Liver (tissue), 9 donors: ENCODE data around the gene ZC3H6. TPM values are rescaled to one million over a fixed set of nuclear protein-coding genes. Genes with fewer than 3 reads are reported as not detected.

Experiments used
- DNase-seq: peaks from one replicate; pipeline ENCODE4 v3.0.0-alpha.2; 2017; ENCODE audit warnings: low spot score
- H3K27ac ChIP-seq, 2 donors: one replicate each; pipeline ENCODE4 v1.7.0; 2013; ENCODE audit warnings: inconsistent platforms in 2 of 2, low read length in 2 of 2, control low read depth in 1 of 2, low read depth in 1 of 2, mild to moderate bottlenecking in 1 of 2
- H3K27me3 ChIP-seq, 4 donors: one replicate each; pipeline versions ENCODE4 v1.6.1 to v1.7.0; 2013; ENCODE audit warnings: low read length in 3 of 4, inconsistent platforms in 1 of 4, mild to moderate bottlenecking in 1 of 4, moderate library complexity in 1 of 4; ENCODE audit not compliant: control insufficient read depth in 4 of 4, insufficient read depth in 4 of 4
- H3K36me3 ChIP-seq, 4 donors: one replicate each; pipeline versions ENCODE4 v1.6.1 to v1.7.0; 2013; ENCODE audit warnings: low read length in 3 of 4, mild to moderate bottlenecking in 3 of 4, low read depth in 1 of 4, moderate library complexity in 1 of 4; ENCODE audit not compliant: control insufficient read depth in 4 of 4, insufficient read depth in 3 of 4
- H3K4me1 ChIP-seq, 4 donors: one replicate each; pipeline versions ENCODE4 v1.6.1 to v1.7.0; 2013; ENCODE audit warnings: low read length in 3 of 4, mild to moderate bottlenecking in 3 of 4, moderate library complexity in 1 of 4; ENCODE audit not compliant: control insufficient read depth in 4 of 4, insufficient read depth in 4 of 4
- H3K4me3 ChIP-seq, 3 donors: one replicate each; pipeline versions ENCODE4 v1.6.1 to v1.7.0; 2013; ENCODE audit warnings: low read length in 3 of 3, control low read depth in 1 of 3, low read depth in 1 of 3, mild to moderate bottlenecking in 1 of 3
- H3K9ac ChIP-seq, 2 donors: one replicate each; pipeline ENCODE4 v1.7.0; 2013; ENCODE audit warnings: low read length in 2 of 2, mild to moderate bottlenecking in 2 of 2, moderate library complexity in 2 of 2, control low read depth in 1 of 2, low read depth in 1 of 2
- H3K9me3 ChIP-seq, 4 donors: one replicate each; pipeline versions ENCODE4 v1.6.1 to v1.7.0; 2013; ENCODE audit warnings: low read length in 3 of 4; ENCODE audit not compliant: control insufficient read depth in 4 of 4
- ATF3 ChIP-seq: IDR thresholded peaks from 2 replicates; pipeline ENCODE4 v1.6.1; 2016; ENCODE audit warnings: antibody characterized with exemption
- CTCF ChIP-seq: fragments of 150-350 bp; IDR thresholded peaks from 2 replicates; pipeline ENCODE4 v1.5.1; 2017; ENCODE audit warnings: improper control_type of control experiment, low read depth, low read length; ENCODE audit not compliant: missing input control
- FOXA1 ChIP-seq: IDR thresholded peaks from 2 replicates; pipeline ENCODE4 v1.6.1; 2016; ENCODE audit warnings: antibody characterized with exemption
- FOXA2 ChIP-seq: IDR thresholded peaks from 2 replicates; pipeline ENCODE4 v1.6.1; 2016; ENCODE audit warnings: antibody characterized with exemption
- GABPA ChIP-seq, 2 donors: IDR thresholded peaks in 1 of 2; conservative IDR thresholded peaks in 1 of 2; 2 replicates each; pipeline ENCODE4 v1.6.1; 2016; ENCODE audit warnings: antibody characterized with exemption in 2 of 2, mild to moderate bottlenecking in 1 of 2, moderate library complexity in 1 of 2
- HNF4A ChIP-seq, 2 donors: conservative IDR thresholded peaks; 2 replicates each; pipeline ENCODE4 v1.6.1; 2016; ENCODE audit warnings: antibody characterized with exemption in 2 of 2, mild to moderate bottlenecking in 2 of 2
- MAX ChIP-seq: IDR thresholded peaks from 2 replicates; pipeline ENCODE4 v1.6.1; 2016; ENCODE audit warnings: antibody characterized with exemption
- RAD21 ChIP-seq, 2 donors: IDR thresholded peaks; 2 replicates each; pipeline ENCODE4 v1.6.1; 2016; ENCODE audit warnings: antibody characterized with exemption in 2 of 2, mild to moderate bottlenecking in 2 of 2
- REST ChIP-seq: IDR thresholded peaks from 2 replicates; pipeline ENCODE4 v1.6.1; 2016; ENCODE audit warnings: antibody characterized with exemption, mild to moderate bottlenecking
- SP1 ChIP-seq: IDR thresholded peaks from 2 replicates; pipeline ENCODE4 v1.6.1; 2018; ENCODE audit warnings: antibody characterized with exemption, mild to moderate bottlenecking
- TAF1 ChIP-seq: conservative IDR thresholded peaks from 2 replicates; pipeline ENCODE4 v1.6.1; 2016; ENCODE audit warnings: antibody characterized with exemption, mild to moderate bottlenecking
- ZBTB33 ChIP-seq: IDR thresholded peaks from 2 replicates; pipeline ENCODE4 v1.6.1; 2016; ENCODE audit warnings: antibody characterized with exemption
- WGBS: extraction: QIAGEN DNeasy Blood & Tissue Kit; methylation state at CpG from one replicate; pipeline ENCODE4 v1.1.7; 2013; 5-methylcytosine and 5-hydroxymethylcytosine counted together
- polyA plus RNA-seq, 2 donors: library from polyadenylated mRNA; stranded (reverse) in 1 of 2; unstranded in 1 of 2; fragments of 200-250 nt in 1 of 2; fragments of >200 nt in 1 of 2; fragmentation: Nextera tagmentation in 1 of 2; extraction: Ambion mirVana in 1 of 2; gene quantifications; one replicate each; pipeline versions ENCODE4 v1.2.1 to v1.2.3, GENCODE V29; 2013 to 2015
- total RNA-seq, 2 donors: library from RNA; depleted of rRNA; stranded (reverse); fragments of >200 nt; gene quantifications; one replicate each; pipeline ENCODE4 v1.2.3, GENCODE V29; 2014
- donor health status: healthy.
- donor health status: healthy.
- donor health status: healthy.
- donor health status: healthy.
- donor health status: healthy.

The ZC3H6 gene
- total and polyA plus RNA-seq, 4 donors: 0.32 to 5.8 (median 2.3) TPM

- TF ChIP-seq ZBTB33: no peak
Measured at GRCh38 chr2:112295407-112296078, 20.1 kb downstream of the ZC3H6 start (continued).

GRCh38 chr2:112296407-112296806, 21.0 kb downstream of the ZC3H6 start:
- Histone ChIP-seq H3K4me3 (no peak overlapping the region), H3K36me3 (no peaks in the 10 kb centered on the region), H3K27ac (no peak overlapping the region), H3K9me3 (no peaks in the 10 kb centered on the region), H3K9ac (no peak overlapping the region), H3K4me1 (no peaks in the 10 kb centered on the region), H3K27me3 (no peaks in the 10 kb centered on the region)
- DNase-seq: no peak
- 89% methylated on average over 2 of the region's 2 CpGs for WGBS
- no peak for TF ChIP-seq CTCF
- no peak for TF ChIP-seq HNF4A (conservative IDR thresholded peaks at IDR 0.05)
- TF ChIP-seq SP1: no peak
- no peak for TF ChIP-seq ATF3
- no peak for TF ChIP-seq ZBTB33

- H3K27ac ChIP-seq: no peak overlapping the region
- no peaks in the 10 kb centered on the region for H3K36me3 ChIP-seq
- no peaks in the 10 kb centered on the region for H3K9me3 ChIP-seq
- no peaks in the 10 kb centered on the region for H3K27me3 ChIP-seq
- H3K4me3 ChIP-seq: no peak overlapping the region
- no peak for DNase-seq
- no peak overlapping the region for H3K9ac ChIP-seq
- H3K4me1 ChIP-seq: peaks cover 0 to 5% (median 1%) of the 10 kb centered on the region in 4 donors
- TF ChIP-seq GABPA (IDR thresholded peaks at IDR 0.05 in 1 of 2, conservative IDR thresholded peaks at IDR 0.05 in 1 of 2): no peak
- TF ChIP-seq SP1: no peak
- no peak for TF ChIP-seq REST
- TF ChIP-seq FOXA2: no peak
- no peak for TF ChIP-seq FOXA1
- no peak for TF ChIP-seq RAD21 (IDR thresholded peaks at IDR 0.05)
- no peak for TF ChIP-seq TAF1
- TF ChIP-seq HNF4A (conservative IDR thresholded peaks at IDR 0.05): no peak
- TF ChIP-seq MAX: no peak
- TF ChIP-seq CTCF: no peak
- TF ChIP-seq ATF3: no peak
- TF ChIP-seq ZBTB33: no peak
Measured at GRCh38 chr2:112301171-112301584, 25.8 kb downstream of the ZC3H6 start.
